ENCODE results near the gene LIFR.

Gene LIFR

DNA sequence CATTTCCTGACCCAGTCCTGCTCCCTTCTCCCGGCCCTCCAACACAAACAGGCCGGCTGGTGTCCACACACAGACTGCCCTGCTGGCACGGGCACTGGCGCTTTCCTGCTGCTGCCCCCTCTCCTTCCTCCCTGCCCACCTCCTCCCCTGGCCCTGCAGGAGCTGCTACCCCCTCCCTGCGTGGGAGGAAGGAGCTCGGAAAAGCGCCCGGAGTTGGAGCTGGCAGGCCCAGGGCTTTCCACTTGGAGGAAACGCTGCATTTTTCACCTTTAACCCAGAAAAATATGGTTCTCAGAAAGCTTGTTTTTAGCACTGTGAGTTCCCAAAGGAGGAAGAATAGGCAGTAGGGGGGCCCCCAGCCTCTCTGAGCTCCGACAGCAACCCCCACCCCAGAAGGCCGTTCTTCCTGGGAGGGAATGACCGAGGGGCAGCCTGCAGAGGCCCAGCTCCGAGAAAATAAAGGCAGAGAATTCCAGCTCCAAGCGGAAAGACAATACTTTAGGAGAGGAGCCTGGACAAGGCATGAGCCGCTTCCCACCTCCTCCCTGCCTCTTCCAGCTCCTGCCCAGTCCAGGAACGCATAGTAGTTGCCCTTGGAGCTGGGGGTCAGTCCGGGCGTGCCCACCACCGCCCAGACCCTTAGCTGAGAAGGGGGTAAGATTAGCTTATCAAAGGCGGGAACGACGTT, 88.9 kb downstream of the LIFR start:
- no peak for DNase-seq (ENCODE audit: low read depth in 3 of 3, low spot score in 1 of 3)

DNA sequence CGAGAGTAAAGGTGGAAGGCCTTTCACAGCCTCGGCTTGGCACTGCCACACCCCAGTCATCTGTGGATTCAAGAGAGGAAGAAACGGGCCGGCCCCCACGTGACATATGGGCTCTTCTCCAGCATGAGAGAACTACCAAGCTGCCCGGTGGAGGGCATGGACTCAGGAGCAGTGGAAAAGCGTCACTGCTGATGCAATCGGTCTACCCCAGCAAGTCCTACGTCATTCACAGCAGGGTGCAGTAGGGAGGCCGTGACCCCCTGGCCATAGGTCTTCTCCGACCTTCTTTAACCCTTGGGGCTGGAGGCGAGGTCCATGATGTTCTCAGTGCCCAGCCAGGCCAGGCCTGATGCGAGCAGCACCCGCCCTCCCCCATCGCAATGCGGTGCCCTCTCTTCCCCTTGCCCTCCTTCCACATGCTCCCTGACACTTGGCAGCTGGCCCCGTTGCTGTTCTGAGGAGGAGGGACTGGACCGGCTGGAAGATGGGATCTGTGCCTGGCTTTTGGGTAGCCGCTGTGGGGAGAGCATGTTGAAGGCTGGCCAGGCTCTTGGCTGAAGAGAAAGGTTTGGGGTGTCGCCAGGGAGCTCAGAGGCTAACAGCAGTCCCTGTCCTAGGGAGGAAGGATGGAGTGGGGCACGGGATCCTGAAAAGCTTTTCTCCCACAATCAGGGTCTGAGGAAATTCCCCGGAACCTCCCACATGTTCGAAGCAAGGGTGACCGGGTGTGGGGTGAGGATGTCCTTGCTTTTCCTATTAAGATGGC, 89.8 kb downstream of the LIFR start:
- DNase-seq (ENCODE audit: low read depth in 3 of 3, low spot score in 1 of 3), result no peak

DNA sequence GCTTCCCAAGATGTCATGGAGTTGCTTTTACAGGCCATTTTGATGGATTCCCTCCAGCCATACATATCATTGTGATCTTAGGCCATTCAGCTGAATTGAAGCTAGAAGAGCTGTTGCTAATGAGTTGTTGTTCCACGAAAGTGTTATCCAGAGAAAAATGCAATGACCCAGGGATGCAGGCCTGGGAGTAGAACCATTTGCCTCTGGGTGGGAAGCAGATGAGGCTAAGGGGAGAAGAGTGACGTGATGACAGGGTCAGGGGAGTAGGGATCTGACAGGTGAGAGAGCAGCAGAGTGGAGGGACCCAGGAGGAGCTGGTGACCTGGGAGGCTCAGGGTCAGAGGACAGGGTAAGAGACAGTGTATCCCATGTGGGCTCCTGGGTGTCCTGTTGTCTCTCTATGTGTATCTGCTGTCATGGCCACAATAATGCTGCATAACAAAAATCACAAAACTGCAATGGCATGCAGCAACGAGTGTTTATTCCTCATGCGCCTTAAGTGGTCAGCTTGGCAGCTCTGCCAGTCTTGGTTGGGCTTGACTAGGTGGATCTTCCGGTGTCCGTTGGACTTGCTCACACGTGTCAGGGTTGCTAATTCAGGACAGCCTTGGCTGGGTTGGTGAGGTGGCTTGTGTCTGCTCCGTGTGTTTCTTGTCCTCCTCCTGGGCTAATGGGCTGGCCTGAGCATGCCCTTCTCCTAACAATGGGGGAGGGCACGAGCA, 90.6 kb downstream of the LIFR start:
- no peak for DNase-seq (ENCODE audit: low read depth in 3 of 3, low spot score in 1 of 3)

DNA sequence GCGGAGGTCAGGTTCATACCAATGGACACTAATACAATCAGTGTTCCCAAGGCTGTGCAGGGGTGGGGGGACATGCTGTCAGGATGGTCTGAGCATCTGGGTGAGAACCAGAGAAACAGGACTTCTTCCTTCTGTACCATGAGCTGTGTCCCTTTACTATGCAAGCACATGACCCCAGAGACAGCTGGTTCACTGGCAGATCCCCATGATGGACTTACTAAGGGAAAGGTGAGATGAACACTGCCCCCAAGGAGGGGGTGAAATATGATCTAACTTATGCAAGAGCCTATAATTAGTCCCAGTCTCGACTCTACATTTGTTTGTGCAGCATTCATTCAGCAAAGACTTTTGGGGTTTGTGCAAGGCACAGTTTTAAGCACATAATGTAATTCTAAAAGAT, 91.4 kb downstream of the LIFR start:
- DNase-seq (ENCODE audit: low read depth in 3 of 3, low spot score in 1 of 3), result no peak

DNA sequence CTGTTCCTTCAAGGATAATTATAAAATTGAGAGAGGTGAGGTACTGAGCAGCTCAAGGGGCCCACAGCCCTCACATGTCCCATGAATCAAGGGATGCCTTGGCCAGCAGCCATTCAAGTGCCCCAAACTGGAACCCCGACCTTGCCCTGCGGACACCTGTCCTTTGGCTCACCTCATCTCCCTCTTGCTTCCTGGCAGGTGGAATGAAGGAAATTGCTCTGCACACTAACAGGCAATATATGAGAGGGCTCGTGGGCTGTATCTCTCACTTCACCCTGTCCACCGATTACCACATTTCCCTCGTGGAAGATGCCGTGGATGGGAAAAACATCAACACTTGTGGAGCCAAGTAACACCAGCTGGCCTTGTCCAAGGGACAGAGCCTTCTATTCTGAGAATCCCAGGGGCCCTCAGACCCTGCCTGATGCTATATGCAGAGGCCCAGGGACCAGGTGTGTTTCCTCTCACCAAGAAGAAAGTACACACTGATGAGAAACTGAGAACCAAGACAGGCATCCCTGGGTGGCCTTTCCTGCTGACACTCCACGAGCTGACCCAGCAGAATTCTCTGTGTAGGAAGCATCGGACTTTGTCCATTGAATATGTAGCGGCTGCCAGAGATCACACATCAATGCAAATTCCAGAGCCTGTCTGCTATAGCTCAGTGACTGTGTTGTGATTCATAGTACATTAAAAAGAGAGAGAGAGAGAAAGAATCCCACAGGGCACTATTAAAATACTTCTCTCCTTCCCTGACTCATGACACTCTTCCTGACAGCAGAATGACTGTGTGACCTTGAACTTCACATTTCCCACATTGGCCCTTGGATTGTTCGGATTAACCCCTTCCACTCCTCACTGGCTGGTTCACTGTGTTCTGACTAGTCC, 92.6 kb downstream of the LIFR start:
- no peak for DNase-seq (ENCODE audit: low read depth in 3 of 3, low spot score in 1 of 3)

DNA sequence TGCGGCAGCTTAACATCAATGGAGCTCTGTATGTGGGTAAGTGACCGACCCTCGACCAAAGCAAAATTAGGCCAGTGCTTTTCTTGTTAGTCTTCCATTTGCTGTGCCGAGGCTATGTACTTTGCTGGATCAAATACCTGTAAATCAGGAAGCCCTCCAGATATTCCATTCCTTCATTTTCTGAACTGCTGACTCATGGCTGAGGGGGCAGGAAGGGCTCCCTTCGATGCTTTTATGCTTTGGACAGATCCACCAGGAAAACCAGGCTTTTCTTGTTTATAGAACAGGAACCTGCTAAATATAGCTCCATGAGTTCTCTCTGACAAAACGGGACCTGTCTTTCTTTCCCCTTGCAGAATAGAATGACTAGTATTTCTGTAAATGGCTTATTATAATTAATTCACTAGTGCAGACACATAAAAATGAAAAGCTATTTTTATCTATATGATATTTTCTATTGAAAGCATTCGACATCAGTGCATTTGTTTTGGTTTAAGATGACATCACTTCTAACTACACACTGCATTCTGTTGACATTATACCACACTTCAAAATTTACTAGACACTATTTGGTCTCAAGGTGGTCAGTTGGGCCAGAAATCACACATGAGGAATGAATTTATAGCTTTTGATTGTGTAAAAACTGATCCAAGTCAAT, 93.3 kb downstream of the LIFR start:
- no peak for DNase-seq (ENCODE audit: low read depth in 3 of 3, low spot score in 1 of 3)

DNA sequence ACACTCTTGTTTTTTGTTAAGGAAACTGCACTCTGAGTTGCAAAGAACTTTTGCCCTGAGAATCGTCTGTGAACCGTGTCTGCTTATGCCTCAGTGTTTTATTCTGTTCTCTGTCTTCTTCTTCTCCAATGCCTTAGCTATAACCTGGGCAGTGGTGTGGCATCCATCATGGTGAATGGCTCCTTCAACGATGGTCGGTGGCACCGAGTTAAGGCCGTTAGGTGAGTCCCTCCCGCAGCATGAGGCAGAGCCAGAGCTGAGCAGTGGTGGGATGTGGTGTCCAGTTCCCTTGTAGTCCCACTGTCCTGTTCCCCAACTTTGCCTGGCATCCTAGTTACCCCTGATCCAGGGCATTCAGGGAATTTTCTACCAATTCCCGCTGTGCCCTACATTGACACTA, 98.3 kb downstream of the LIFR start:
- no peak for DNase-seq (ENCODE audit: low read depth in 3 of 3, low spot score in 1 of 3)

DNA sequence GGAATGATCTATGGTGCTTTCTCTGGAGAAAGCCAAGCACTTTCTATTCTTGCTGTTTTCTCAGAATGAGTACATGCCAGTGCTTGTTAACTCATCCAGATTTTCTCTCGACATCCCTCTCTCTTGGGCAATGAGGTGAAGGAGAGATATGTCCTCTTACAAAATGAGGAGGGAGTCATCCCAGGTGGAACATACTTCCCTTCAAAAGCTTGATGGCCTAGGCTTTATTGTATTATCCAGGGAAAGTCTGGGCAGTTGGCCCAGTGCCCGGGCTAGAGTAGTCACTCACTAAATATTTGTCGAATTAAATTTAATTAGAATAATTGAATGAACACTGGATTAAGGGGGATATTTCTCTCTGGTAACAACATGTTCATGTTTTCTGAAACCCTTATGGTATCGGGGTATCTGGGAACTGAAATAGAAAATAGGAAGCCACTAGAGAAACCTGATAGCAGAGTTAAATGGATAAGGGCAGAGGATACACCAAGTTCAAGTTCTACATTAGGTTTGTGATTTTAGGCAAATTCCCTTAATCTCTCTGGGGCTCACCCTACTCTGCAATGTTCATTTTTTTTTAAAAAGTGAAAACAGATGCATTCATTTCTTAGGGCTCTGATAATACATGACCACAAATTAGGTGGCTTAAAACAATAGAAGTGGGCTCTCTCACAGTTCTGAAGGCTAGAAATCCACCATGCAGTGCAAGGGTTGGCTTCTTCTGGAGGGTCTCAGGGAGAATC, 99.6 kb downstream of the LIFR start:
- DNase-seq (ENCODE audit: low read depth in 3 of 3, low spot score in 1 of 3), result no peak

DNA sequence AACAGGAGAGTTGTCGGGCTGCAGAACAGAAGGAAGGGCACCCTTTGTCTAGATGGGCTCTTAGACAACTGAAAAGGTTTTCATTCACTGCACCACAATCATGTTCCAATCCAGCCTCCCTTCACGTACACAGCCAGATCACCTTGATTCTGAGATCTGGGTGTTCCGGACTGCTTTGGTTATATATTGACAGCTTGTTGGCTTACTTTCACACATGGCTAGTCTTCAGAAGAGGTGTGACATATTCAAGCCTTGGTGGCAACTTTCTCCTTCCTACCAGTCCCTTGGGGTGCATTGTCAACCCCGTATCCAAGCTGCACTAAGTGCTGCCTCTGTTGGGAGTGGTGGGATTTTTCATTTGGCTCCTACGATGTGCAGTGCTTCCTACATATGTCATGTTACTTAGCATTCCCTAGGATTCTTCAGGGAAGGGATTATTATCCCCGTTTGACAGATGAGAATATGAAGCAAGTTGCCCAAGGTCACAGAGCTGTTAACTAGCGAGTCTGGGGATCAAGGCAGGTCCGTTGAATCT, 100.6 kb downstream of the LIFR start:
- DNase-seq (ENCODE audit: low read depth in 3 of 3, low spot score in 1 of 3), result no peak

DNA sequence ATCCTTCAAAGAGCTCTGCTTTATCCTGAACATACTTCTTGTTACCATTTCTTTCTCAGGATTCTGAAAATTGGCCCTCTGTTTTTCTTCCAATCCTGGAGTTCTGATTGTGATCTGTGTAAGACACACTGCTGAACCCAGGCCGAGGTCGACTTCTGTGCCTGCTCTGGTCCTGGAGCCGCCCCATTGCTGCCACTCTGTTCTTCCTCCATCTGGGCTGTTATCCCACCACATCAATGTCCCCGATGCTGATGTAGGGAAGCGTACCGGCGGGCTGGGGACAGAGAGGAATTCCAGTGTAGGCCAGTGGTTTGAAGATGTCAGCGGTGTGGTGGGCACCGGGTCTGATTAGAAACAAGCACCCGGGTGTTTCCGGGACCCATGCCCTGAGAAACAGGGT, 102.5 kb downstream of the LIFR start:
- DNase-seq (ENCODE audit: low read depth in 3 of 3, low spot score in 1 of 3), result no peak

DNA sequence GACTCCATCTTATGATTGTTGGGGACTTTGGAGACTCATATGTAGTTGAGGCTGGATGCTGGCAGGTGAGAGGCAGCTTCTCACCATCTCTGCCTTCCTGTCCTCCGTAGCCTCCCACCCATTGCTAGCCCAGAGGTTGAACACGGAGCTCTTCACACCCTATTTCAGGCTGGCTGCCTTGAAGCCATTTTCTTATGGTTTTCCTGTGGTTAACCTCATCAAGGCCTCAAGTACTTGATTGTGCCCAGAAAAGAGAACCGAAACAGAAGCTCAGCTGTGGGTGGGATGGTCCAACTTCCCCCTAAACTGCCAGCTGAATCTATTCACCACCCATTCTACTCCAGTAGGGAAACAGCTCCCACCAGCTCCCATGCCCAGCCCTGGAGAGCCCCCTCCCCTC, 102.9 kb downstream of the LIFR start:
- peak in 1 of 3 donors; percentile 4 for DNase-seq (ENCODE audit: low read depth in 3 of 3, low spot score in 1 of 3)

DNA sequence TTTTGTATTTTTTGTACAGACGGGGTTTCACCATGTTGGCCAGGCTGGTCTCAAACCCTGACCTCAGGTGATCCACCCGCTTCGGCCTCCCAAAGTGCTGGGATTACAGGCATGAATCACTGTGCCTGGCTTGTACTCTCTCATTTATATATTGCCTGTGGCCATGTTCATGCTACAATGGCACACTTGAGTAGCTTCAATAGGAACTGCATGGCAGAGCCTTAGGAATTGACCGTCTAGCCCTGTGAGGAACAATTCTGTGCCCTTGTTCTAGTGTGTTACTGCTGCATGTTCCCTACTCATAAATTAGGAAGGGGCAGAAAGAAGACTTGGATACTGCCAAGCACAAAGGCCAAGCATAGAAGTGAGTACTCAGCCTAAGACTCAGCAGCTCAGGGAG, 104.2 kb downstream of the LIFR start:
- DNase-seq (ENCODE audit: low read depth in 3 of 3, low spot score in 1 of 3), result no peak

DNA sequence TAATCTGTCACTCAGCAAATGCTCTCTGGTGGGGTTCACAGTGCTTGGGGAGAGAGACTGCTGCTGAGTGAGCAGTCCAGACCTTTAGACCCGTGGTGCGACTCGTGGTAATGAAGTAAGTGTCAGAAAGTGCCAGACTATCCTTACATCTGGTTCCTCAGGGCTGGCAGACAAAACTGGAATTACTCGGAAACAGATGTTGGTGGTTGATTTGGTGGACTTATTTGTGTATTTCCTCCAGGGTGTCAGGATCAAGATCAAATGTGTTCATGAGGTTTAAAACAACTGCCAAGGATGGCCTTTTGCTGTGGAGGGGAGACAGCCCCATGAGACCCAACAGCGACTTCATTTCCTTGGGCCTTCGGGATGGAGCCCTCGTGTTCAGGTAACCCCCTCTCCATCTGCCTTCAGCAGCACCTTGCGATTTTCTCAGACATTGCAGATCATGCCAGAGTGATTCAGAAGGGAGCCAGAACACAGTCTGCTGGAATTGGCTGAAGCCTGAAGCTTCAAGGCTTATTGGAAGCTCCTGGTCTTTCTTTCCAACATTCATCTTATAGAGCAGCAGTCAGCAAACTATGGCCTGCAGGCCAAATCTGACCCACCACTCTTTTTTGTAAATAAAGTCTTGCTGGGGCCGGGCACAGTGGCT, 105.2 kb downstream of the LIFR start:
- no peak for DNase-seq (ENCODE audit: low read depth in 3 of 3, low spot score in 1 of 3)

DNA sequence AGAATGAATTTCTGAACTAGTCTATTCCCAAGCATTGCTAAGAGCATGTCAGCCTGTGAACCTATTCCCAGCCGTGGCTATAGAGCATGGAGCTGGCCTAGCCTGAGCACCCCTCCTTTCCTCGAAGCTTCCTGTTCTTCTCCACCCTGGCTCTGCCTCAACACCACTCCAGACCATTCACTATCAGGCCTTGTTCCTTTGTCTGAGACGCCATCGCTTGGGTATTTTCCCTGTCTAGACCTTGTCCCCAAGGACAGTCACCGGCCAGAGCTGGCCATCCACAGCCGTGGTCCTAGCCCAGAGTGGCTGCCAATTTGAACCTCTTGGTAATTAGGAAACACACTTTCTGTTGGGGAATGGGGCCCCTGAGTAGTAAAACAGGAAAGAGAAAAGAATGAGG, 105.8 kb downstream of the LIFR start:
- DNase-seq (ENCODE audit: low read depth in 3 of 3, low spot score in 1 of 3), result no peak

DNA sequence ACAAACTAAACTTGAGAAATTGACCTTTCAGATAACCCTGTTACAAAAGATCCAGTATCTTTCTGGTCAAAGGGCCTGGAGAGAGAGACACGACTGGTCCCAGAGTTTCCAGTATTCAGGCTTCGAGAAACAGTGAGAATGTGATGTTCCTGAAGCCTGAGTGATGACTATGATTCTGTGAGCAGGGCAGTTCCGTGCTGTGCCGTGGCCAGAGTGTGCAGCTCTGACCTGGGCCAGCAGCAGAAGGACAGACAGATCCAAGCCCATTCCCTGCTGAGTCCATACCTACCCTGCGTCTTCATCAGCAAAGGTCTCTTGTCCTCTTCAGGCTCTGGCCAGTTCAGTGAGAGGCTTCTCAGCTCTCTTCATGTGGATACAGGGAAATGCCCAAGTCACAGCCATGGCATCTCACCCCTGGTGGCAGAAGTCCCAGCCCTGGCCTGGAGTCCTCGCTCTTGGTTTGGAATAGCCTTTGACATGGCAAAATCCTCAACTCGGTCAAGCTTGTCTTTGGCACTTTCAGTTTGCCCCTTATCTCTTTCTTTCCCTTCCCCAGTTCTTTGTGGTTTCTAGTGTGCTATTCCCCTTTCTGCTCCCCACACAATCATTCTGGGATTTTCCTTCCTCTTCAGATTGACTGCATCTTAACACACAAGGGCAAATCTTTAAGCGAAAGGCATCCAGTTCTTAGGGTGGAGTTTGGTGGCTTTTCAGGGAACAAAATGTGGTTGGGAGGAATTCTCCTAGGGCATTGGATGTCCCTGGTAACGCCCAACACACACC, 107.7 kb downstream of the LIFR start:
- no peak for DNase-seq (ENCODE audit: low read depth in 3 of 3, low spot score in 1 of 3)

DNA sequence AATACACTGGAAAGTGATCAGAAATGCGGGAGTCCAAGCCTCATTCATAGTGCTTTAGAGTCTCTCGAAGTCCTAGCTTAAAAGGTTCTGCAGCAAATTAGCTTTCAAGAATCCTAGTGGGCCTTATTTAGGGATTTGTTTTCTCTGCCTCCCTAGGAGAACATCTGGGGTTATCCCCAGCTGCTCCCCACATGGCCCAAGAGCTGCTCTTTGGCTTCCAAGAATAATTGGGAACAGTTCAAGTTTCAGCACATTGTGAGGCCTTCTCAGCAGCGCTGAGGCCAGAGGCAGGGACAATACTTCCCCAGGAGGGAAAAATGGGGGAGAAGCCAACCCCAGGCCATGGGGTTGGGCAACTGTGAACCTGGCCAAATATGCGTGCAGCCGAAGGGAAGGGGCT, 108.7 kb downstream of the LIFR start:
- no peak for DNase-seq (ENCODE audit: low read depth in 3 of 3, low spot score in 1 of 3)

DNA sequence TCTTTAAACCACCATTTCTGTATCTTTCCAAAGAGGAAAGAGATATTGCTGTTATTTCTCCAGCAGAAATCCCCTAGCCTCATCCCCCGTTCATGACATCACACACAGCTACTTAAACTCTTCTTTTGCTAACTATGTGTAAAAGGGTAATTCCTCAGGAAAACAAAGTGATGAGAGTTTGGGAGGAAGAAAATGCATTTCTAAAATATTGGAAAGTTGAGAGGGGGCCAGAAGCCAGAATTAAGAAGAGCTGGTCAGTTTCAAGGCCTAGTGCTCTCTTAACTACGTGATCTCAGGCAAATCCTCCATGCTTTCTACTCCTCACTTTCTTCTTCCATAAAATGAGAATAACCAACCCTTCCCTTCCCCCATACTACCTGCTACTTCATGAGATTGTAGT, 109.4 kb downstream of the LIFR start:
- no peak for DNase-seq (ENCODE audit: low read depth in 3 of 3, low spot score in 1 of 3)

DNA sequence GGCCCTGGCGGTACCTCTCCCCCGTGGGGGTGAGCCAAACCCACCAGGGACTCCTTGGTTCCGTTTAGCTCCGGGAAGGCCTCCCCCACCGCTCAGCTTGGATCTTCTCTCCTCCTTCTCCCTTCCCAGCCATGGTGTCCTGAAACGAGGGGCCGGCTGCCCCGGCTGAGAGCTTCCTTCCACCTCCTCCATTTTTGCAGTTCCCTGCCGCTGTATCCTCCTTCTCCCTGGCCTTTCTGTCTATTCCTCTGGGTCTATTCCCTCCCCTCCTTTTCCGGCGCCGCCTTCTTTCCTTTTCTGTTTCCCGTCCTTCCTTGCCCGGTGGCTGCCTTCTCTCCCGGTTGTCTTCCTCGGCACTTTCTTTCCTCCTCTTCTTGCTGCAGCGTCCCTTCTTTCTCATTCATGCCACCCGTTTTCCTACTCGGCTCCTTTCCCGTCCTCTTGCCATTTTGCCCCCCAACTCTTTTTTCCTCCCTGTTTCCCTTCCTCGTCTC, 110.4 kb downstream of the LIFR start:
- no peak for DNase-seq (ENCODE audit: low read depth in 3 of 3, low spot score in 1 of 3)
